NCI-H2081 (cell line): ENCODE data around the gene FRAT1.
"Not testable (repeated sequence)": the region's sequence is repeated elsewhere in the genome, so short reads cannot be mapped to it uniquely, and the experiment has no call there.

ENCODE experiments used
- DNase-seq, 2 experiments: peaks; one replicate each; lab custom pipeline; 2025; lab: John Stamatoyannopoulos, UW

The FRAT1 gene, protein sequence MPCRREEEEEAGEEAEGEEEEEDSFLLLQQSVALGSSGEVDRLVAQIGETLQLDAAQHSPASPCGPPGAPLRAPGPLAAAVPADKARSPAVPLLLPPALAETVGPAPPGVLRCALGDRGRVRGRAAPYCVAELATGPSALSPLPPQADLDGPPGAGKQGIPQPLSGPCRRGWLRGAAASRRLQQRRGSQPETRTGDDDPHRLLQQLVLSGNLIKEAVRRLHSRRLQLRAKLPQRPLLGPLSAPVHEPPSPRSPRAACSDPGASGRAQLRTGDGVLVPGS

GRCh38 chr10:97318772-97319651 lies at the start of gene FRAT1:
Gene FRAT1, plus strand, starts transcription at chr10:97319271. Its CDS starts 183 bp downstream, at chr10:97319454.
- DNase-seq: peak; percentile 64 to 77

GRCh38 chr10:97270523-97271154 lies 48.4 kb upstream of the FRAT1 start:
- no peak for DNase-seq

DNA sequence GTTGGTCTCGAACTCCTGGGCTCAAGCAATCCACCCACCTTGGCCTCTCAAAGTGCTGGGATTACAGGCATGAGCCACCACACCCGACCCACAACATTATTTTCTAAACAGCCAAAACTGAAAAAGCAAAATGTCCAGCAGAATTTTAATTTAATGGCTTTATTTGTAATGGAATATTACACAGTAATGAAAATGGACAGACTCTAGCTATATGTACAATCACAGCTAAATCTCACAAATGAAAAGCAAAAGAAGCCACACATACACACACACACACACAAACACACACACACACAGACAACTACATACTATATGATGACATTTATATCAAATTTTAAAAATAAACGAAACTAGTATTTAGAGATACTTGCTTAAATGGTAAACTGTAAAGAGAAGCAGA lies 45.4 kb upstream of the FRAT1 start:
- no peak for DNase-seq

- no peak for DNase-seq
These were observed 44.2 kb upstream of the FRAT1 start for GRCh38 chr10:97274828-97275227.

DNA sequence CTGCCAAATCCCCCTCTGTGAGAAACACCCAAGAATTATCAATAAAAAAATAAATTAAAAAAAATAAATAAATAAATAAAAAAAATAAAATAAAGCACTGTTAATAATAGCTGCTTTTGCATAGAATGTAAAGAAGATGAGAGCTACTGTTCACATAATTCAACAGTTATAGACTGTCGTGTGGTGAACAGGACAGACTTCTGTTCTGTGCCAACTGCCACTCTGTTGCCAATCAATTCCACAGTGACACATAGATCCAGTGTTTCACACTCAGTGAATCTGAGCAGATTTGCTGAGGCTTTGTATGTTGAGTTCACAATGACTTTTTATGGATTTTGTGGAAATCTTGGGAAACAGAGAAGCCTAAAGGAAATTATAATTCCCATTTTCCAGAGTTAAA lies 41.5 kb upstream of the FRAT1 start:
- DNase-seq: no peak

GRCh38 chr10:97278491-97278989 lies 40.5 kb upstream of the FRAT1 start:
- peak; percentile 12 to 44 for DNase-seq

GRCh38 chr10:97279121-97279815 lies 39.8 kb upstream of the FRAT1 start:
- DNase-seq: no peak

DNA sequence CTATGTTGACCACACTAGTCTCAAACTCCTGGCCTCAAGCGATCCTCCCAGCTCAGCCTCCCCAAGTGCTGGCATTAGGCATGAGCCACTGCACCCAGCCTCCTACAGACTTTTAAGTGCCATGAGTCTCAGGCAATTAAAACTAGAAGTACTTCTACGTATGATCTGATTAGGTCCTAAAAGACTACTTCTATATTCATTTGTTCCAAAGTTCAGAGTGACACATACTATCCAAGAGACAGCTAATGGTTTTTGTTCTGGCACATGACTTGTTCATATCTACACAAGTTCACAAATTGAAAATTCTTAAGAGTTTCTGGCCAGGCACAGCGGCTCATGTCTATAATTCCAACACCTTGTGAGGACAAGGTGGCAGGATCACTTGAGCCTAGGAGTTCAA lies 38.3 kb upstream of the FRAT1 start:
- DNase-seq: no peak

DNA sequence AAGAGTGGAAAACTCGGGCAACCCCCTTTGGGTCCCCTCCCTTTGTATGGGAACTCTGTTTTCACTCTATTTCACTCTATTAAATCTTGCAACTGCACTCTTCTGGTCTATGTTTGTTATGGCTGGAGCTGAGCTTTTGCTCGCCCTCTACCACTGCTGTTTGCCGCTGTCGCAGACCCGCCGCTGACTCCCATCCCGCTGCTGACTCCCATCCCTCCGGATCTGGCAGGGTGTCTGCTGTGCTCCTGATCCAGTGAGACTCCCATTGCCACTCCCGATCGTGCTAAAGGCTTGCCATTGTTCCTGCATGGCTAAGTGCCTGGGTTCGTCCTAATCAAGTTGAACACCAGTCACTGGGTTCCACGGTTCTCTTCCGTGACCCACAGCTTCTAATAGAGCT lies 29.0 kb upstream of the FRAT1 start:
- not testable (repeated sequence) for DNase-seq

DNA sequence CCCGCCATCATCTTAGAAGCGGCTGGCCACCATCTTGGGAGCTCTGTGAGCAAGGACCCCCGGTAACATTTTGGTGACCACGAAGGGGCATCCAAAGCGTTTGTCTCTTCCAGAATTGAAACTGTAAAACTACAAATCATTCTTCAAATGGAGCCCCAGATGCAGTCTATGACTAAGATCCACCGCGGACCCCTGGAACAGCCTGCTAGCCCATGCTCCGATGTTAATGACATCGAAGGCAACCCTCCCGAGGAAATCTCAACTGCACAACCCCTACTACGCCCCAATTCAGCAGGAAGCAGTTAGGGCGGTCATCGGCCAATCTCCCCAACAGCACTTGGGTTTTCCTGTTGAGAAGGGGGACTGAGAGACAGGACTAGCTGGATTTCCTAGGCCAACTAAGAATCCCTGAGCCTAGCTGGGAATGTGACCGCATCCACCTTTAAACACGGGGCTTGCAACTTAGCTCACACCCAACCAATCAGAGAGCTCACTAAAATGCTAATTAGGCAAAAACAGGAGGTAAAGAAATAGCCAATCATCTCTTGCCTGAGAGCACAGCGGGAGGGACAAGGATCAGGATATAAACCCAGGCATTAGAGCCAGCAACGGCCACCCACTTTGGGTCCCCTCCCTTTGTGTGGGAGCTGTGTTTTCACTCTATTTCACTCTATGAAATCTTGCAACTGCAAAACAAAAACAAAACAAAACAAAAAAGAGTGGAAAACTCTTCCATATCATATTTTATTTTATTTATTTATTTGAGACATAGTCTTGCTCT lies 28.3 kb upstream of the FRAT1 start:
- DNase-seq: not testable (repeated sequence)

DNA sequence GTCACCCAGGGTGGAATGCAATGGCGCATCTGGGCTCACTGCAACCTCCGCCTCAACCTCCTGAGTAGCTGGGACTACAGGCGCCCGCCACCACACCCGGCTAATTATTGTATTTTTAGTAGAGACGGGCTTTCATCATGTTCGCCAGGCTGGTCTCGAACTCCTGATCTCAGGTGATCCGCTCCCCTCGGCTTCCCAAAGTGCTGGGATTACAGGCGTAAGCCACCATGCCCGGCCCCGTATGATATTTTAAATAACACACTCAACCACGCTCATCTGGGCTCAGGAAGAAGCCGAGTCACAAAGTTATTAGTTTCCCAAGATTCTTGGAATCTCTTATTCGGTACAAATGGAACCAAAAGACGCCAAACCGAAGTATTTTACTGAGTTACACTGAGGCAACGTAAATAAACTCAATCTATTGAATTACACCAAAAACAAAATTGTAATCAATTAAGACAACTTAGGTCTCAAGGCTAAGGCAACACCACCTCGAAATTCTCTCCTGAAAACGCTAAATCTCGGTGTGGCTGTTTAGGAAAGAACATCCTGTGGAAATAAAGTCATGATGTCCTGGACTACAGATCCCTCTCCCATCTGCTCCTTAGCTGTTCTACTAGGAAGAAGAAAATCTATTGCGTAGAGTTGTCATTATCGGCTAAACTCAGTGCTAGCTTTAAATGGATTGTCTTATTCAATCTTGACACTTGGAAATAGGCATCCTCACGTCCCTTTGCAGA lies 27.5 kb upstream of the FRAT1 start:
- no peak for DNase-seq

DNA sequence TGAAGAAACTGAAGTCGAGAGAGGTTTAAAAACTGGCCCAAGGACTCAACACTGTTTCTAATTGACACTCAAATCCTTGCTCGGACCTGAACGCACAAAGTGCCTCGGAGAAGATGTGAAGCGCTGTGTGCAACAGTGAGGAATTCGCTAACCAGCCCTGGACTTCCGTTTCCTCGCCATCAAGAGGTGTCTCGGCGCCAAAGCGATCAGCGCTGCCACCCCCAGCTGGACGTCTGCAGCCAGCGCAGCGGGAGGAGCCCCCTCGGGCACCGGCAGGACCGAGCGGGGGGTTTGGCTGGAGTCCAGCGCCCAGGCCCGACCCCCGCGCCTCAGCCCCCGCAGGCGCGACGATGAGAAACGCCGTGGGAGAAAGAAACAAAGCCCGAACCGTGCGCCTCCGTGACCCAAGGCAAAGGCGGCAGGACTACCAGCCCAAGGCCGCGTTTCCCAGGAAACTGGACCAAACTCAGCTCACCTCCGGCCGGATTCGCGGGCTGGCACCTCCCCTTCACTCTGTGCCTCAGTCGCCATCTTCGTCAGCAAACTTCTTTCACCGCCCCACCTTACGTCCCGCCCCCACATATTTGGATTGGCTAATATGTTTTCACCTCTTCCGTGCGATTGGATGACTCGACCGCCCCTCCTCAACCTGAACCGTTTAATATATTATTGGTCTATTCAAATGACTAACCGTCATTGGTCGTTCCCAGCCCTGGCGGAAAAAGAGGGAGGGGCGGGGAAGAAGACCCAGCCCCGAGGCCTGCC lies 26.8 kb upstream of the FRAT1 start, which contains the start of gene ARHGAP19:
Gene ARHGAP19 (minus strand): TSS at position 541 of the 765 bp plus-strand sequence. CDS start 10 bp downstream, at position 531.
- peak; percentile 94 to 97 for DNase-seq

DNA sequence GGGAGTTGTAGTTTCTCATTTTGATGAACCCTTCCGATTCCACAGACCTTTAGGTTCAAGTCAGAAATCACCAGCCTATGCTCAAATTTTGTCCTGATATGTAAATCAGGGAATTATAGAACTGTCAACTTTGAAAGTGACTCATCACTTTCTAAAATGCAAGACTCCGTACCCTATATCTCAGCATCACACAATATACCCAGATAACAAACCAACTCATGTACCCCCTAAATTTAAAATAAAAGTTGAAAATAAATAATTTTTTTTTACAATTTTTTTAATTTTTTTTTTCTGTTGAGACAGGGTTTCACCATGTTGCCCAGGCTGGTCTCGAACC lies 26.2 kb upstream of the FRAT1 start:
- DNase-seq: no peak

DNA sequence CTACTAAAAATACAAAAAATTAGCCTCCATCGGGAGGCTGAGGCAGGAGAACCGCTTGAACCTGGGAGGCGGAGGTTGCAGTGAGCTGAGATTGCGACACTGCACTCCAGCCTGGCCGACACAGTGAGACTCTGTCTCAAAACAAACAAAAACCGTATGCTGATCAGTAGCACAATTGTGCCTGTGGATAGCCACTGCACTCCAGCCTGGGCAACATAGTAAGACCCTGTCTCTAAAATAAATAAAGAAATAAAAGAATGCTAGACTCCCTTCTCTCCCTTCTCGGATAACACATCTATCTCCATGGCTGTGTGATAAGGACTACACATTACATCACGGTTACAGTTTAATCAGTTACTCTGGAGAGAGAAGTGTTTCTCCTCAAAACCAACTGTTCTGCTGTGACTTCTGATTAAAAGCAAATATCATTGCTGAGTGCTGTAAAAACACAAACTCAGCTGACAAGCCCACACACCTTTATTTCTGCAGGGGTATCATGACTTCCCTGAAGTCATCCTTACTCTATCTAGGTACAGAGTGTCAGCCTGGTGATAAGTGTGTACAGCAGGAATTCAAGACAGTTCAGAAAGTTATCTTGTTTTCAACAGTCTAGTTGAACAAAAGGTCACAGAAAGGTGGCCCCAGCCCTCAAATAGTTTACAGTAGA lies 21.4 kb upstream of the FRAT1 start:
- DNase-seq: no peak

- DNase-seq: no peak
These were observed 20.9 kb upstream of the FRAT1 start for GRCh38 chr10:97298223-97298571.

- no peak for DNase-seq
These were observed 18.1 kb upstream of the FRAT1 start for GRCh38 chr10:97300980-97301379.

DNA sequence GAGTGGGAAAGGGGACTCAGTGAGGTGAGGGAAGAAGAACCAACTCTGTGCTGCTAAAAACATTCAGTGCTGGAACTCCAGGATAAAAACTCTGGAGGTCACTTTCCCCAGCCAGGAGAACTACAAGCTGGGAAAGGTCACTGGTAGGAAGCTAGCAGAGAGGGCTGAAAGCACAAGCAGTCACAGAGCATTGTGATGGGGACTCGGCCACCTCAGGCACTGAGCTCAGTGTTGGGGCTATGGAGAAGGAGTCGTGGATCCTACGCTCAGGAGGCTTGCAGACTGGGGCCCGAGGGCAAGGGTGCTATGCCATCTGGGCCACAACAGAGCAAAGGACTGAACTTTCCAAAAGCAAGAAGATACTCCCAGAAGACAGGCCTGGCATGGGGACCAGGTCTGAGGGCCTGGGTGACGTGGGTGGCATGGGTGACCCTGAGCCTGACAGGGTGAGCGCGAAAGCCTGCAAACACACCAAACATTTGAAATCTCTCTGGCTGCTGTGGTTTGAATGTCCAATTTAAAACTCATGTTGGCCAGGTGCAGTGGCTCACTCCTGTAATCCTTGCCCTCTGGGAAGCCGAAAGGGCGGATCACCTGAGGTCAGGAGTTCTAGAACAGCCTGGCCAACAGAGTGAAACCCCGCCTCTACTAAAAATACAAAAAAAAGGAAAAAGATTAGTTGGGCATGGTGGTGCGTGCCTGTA lies 16.8 kb upstream of the FRAT1 start:
- DNase-seq: no peak

DNA sequence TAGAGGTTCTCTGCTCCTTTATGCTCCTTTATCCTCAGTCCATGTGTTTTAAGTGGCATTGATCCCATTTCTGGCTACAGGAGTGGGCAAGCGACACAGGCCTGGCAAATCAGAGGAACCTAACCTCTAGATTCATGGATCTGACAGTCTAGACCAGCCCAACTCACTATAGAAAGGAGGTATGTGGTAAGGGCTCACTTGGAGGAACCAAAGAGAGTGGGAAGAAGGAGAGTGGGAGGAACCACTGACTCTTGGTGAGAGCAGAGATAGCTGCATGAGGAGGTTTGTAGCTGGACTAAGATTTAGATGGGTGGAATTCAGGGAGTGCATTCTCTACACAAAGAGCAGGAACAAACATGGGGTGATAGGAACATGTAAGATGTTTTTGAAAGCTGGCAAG lies 11.6 kb upstream of the FRAT1 start:
- no peak for DNase-seq
